Uterus (tissue), 4 donors: Measurements from ENCODE around the gene SLC39A12. TPM values are rescaled to one million over a fixed set of nuclear protein-coding genes. Genes with fewer than 3 reads are reported as not detected.

ENCODE experiments used
- DNase-seq, 2 donors: peaks; one replicate each; pipeline ENCODE4 v3.0.0-alpha.2; 2019 to 2020
- H3K27ac ChIP-seq, 2 donors: fragments of 200-600 bp; sonication (generic); 1 replicate in 1 of 2; 2 replicates in 1 of 2; pipeline ENCODE4 v1.5.1; 2016 to 2018
- H3K27me3 ChIP-seq, 2 donors: fragments of 200-600 bp; sonication (generic); one replicate each; pipeline ENCODE4 v1.5.1; 2018 to 2019; ENCODE audit warnings: control low read depth in 1 of 2
- H3K36me3 ChIP-seq, 2 donors: fragments of 200-600 bp; sonication (generic); one replicate each; pipeline ENCODE4 v1.5.1; 2019; ENCODE audit warnings: control low read depth in 1 of 2
- H3K4me1 ChIP-seq, 2 donors: fragments of 200-600 bp; sonication (generic); one replicate each; pipeline ENCODE4 v1.5.1; 2018 to 2019; ENCODE audit warnings: control low read depth in 1 of 2
- H3K4me3 ChIP-seq, 2 donors: fragments of 200-600 bp; sonication (generic); 1 replicate in 1 of 2; 2 replicates in 1 of 2; pipeline ENCODE4 v1.5.1; 2018 to 2019; ENCODE audit warnings: mild to moderate bottlenecking in 1 of 2
- H3K9me3 ChIP-seq, 2 donors: fragments of 200-600 bp; sonication (generic); one replicate each; pipeline ENCODE4 v1.5.1; 2019; ENCODE audit warnings: control low read depth in 1 of 2
- CTCF ChIP-seq, 4 experiments: fragments of 200-600 bp in 2 of 4; fragments of 450-650 bp in 2 of 4; sonication (generic) in 2 of 4; IDR thresholded peaks; one replicate each; pipeline ENCODE4 v1.5.1; 2016 to 2019; ENCODE audit warnings: antibody characterized with exemption in 4 of 4, mild to moderate bottlenecking in 2 of 4, moderate library complexity in 1 of 4
- POLR2A ChIP-seq, 2 donors: fragments of 450-650 bp; IDR thresholded peaks; one replicate each; pipeline ENCODE4 v1.6.1; 2016; ENCODE audit warnings: antibody characterized with exemption in 2 of 2, mild to moderate bottlenecking in 1 of 2, moderate library complexity in 1 of 2
- intact Hi-C: fragments of 100-400 bp; cut with DNase I; formaldehyde crosslinking; loops from one replicate; pipeline ENCODE4 v1.15.1; 2023; ENCODE audit warnings: low total_unique reads
- total RNA-seq, 4 donors: library from RNA; depleted of rRNA in 3 of 4; stranded (reverse); fragments of >200 nt in 3 of 4; gene quantifications; one replicate each; pipeline versions ENCODE4 v1.1.0 to v1.2.4, GENCODE V29; 2014 to 2023
- donor health status: DM: yes; HTN: yes; CAD: no.

The SLC39A12 gene
- total RNA-seq, 4 donors from 2014 or later, result not detected

GRCh38 chr10:17984056-17984455, 32.3 kb downstream of the SLC39A12 start:
- Histone ChIP-seq H3K27ac (no peak overlapping the region), H3K27me3 (no peaks in the 10 kb centered on the region), H3K9me3 (no peaks in the 10 kb centered on the region), H3K36me3 (no peaks in the 10 kb centered on the region), H3K4me3 (no peak overlapping the region), H3K4me1 (no peaks in the 10 kb centered on the region)
- intact Hi-C loops, result no loop called here
- TF ChIP-seq CTCF (IDR thresholded peaks at IDR 0.05) (no peak), POLR2A (IDR thresholded peaks at IDR 0.05) (no peak)
- no peak for DNase-seq

- H3K9me3 ChIP-seq, result no peaks in the 10 kb centered on the region
- no peaks in the 10 kb centered on the region for H3K36me3 ChIP-seq
- H3K4me3 ChIP-seq, result no peak overlapping the region
- no peaks in the 10 kb centered on the region for H3K27me3 ChIP-seq
- intact Hi-C loops, result no loop called here
- H3K4me1 ChIP-seq, result no peaks in the 10 kb centered on the region
- H3K27ac ChIP-seq, result no peak overlapping the region
- no peak for TF ChIP-seq CTCF (IDR thresholded peaks at IDR 0.05)
- TF ChIP-seq POLR2A (IDR thresholded peaks at IDR 0.05), result no peak
- DNase-seq, result no peak
Measured at GRCh38 chr10:17984563-17984962, 32.8 kb downstream of the SLC39A12 start.

GRCh38 chr10:17989908-17990767, 38.4 kb downstream of the SLC39A12 start:
- Histone ChIP-seq H3K4me1 (no peaks in the 10 kb centered on the region), H3K9me3 (no peaks in the 10 kb centered on the region), H3K36me3 (no peaks in the 10 kb centered on the region), H3K4me3 (no peak overlapping the region), H3K27ac (no peak overlapping the region), H3K27me3 (no peaks in the 10 kb centered on the region)
- no peak for DNase-seq
- intact Hi-C loops, result no loop called here
- TF ChIP-seq POLR2A (IDR thresholded peaks at IDR 0.05) (no peak), CTCF (IDR thresholded peaks at IDR 0.05) (no peak)

- intact Hi-C loops, result no loop called here
- H3K27ac ChIP-seq, result no peak overlapping the region
Measured at GRCh38 chr10:17992266-17992665, 40.5 kb downstream of the SLC39A12 start.

More at GRCh38 chr10:17992266-17992665, 40.5 kb downstream of the SLC39A12 start:
- no peak for TF ChIP-seq POLR2A (IDR thresholded peaks at IDR 0.05)
- no peak for TF ChIP-seq CTCF (IDR thresholded peaks at IDR 0.05)
- H3K36me3 ChIP-seq, result no peaks in the 10 kb centered on the region
- no peaks in the 10 kb centered on the region for H3K9me3 ChIP-seq
- no peaks in the 10 kb centered on the region for H3K4me1 ChIP-seq
- H3K4me3 ChIP-seq, result no peak overlapping the region
- no peaks in the 10 kb centered on the region for H3K27me3 ChIP-seq
- no peak for DNase-seq
